ENCODE data around the gene MAPRE2. TPM values are rescaled to one million over a fixed set of nuclear protein-coding genes. Genes with fewer than 3 reads are reported as not detected.

The MAPRE2 gene
- polyA plus RNA-seq, 4 donors = 21.7 to 37.9 (median 32.2) TPM

- no peak for DNase-seq (ENCODE audit: low read depth in 4 of 4, low spot score in 3 of 4)
Observed at GRCh38 chr18:35030277-35030989, 10.8 kb upstream of the MAPRE2 start.

- DNase-seq (ENCODE audit: low read depth in 4 of 4, low spot score in 3 of 4) = no peak
Observed at GRCh38 chr18:35032113-35032512, 9.1 kb upstream of the MAPRE2 start.

GRCh38 chr18:35038029-35038428 is 3.2 kb upstream of the MAPRE2 start:
- DNase-seq (ENCODE audit: low read depth in 4 of 4, low spot score in 3 of 4) = no peak

GRCh38 chr18:35038881-35039491 is 2.2 kb upstream of the MAPRE2 start:
- DNase-seq (ENCODE audit: low read depth in 4 of 4, low spot score in 3 of 4) = no peak

GRCh38 chr18:35040638-35040987 is 600 bp upstream of the MAPRE2 start:
- DNase-seq (ENCODE audit: low read depth in 4 of 4, low spot score in 3 of 4) = no peak

GRCh38 chr18:35041815-35042387 is 688 bp downstream of the MAPRE2 start:
- peak in 1 of 4 donors; percentile 27 for DNase-seq (ENCODE audit: low read depth in 4 of 4, low spot score in 3 of 4)

GRCh38 chr18:35042389-35043071 is 1.3 kb downstream of the MAPRE2 start:
- no peak for DNase-seq (ENCODE audit: low read depth in 4 of 4, low spot score in 3 of 4)

GRCh38 chr18:35043207-35043606 is 2.0 kb downstream of the MAPRE2 start:
- no peak for DNase-seq (ENCODE audit: low read depth in 4 of 4, low spot score in 3 of 4)

GRCh38 chr18:35045121-35045520 is 3.9 kb downstream of the MAPRE2 start:
- peak in 3 of 4 donors; percentile 26 to 36 (median 31) for DNase-seq (ENCODE audit: low read depth in 4 of 4, low spot score in 3 of 4)

- no peak for DNase-seq (ENCODE audit: low read depth in 4 of 4, low spot score in 3 of 4)
Observed at GRCh38 chr18:35045806-35046205, 4.6 kb downstream of the MAPRE2 start.

GRCh38 chr18:35047697-35048292 is 6.6 kb downstream of the MAPRE2 start:
- DNase-seq (ENCODE audit: low read depth in 4 of 4, low spot score in 3 of 4) = no peak

GRCh38 chr18:35049111-35050027 is 8.2 kb downstream of the MAPRE2 start:
- DNase-seq (ENCODE audit: low read depth in 4 of 4, low spot score in 3 of 4) = no peak

- DNase-seq (ENCODE audit: low read depth in 4 of 4, low spot score in 3 of 4) = no peak
Observed at GRCh38 chr18:35050028-35050546, 8.9 kb downstream of the MAPRE2 start.

GRCh38 chr18:35050705-35051195 is 9.5 kb downstream of the MAPRE2 start:
- DNase-seq (ENCODE audit: low read depth in 4 of 4, low spot score in 3 of 4) = no peak

GRCh38 chr18:35051641-35052377 is 10.6 kb downstream of the MAPRE2 start:
- DNase-seq (ENCODE audit: low read depth in 4 of 4, low spot score in 3 of 4) = no peak

- no peak for DNase-seq (ENCODE audit: low read depth in 4 of 4, low spot score in 3 of 4)
Observed at GRCh38 chr18:35054401-35054800, 13.2 kb downstream of the MAPRE2 start.

- no peak for DNase-seq (ENCODE audit: low read depth in 4 of 4, low spot score in 3 of 4)
Observed at GRCh38 chr18:35055105-35055504, 13.9 kb downstream of the MAPRE2 start.

- no peak for DNase-seq (ENCODE audit: low read depth in 4 of 4, low spot score in 3 of 4)
Observed at GRCh38 chr18:35055726-35056125, 14.5 kb downstream of the MAPRE2 start.
